Right atrium auricular region (tissue), 2 donors: ENCODE results near the gene ACSM5. TPM values are rescaled to one million over a fixed set of nuclear protein-coding genes. Genes with fewer than 3 reads are reported as not detected.

ENCODE experiments used
- DNase-seq: peaks from one replicate; pipeline ENCODE4 v3.0.0-alpha.2; 2019; ENCODE audit warnings: low spot score
- H3K27ac ChIP-seq, 2 donors: fragments of 200-600 bp; sonication (generic); 1 replicate in 1 of 2; 2 replicates in 1 of 2; pipeline ENCODE4 v1.5.1; 2016 to 2019
- H3K27me3 ChIP-seq, 2 donors: fragments of 200-600 bp; sonication (generic); one replicate each; pipeline versions ENCODE4 v1.5.1 to v1.6.0; 2017 to 2019
- H3K36me3 ChIP-seq: fragments of 200-600 bp; sonication (generic); one replicate; pipeline ENCODE4 v1.5.1; 2016
- H3K4me1 ChIP-seq, 2 donors: fragments of 200-600 bp; sonication (generic); one replicate each; pipeline versions ENCODE4 v1.5.1 to v1.6.0; 2017 to 2019
- H3K4me3 ChIP-seq, 2 donors: fragments of 200-600 bp; sonication (generic); 1 replicate in 1 of 2; 2 replicates in 1 of 2; pipeline ENCODE4 v1.5.1; 2017 to 2019; ENCODE audit warnings: mild to moderate bottlenecking in 1 of 2, moderate library complexity in 1 of 2
- H3K9me3 ChIP-seq, 2 donors: fragments of 200-600 bp; sonication (generic); one replicate each; pipeline ENCODE4 v1.5.1; 2019
- CTCF ChIP-seq, 2 donors: fragments of 200-600 bp; sonication (generic); IDR thresholded peaks; one replicate each; pipeline ENCODE4 v1.5.1; 2019; ENCODE audit warnings: antibody characterized with exemption in 2 of 2
- total RNA-seq, 2 donors: library from RNA; depleted of rRNA; stranded (reverse); fragments of >200 nt; gene quantifications; one replicate each; pipeline ENCODE4 v1.1.0, GENCODE V29; 2016

The ACSM5 gene
- total RNA-seq, 2 donors from 2014 or later = 1.7 TPM

DNA sequence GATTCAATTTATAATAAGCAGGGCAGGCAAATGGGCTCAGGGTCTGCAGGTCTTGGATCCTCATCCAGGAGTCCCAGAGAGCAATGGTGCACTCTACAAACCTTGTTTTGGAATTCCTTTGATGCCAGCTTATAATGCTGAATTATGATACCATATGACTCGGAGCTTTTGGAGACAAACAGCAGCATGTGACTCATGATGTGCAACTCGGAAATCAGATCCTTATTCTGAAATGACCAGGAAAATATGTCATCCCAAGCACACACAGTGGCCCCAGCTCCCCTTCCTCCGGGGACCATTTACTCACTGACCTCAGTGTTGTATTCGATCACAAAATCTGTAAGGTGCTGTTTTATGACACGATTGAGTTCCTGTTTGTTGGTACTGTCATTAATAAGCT, 36.6 kb upstream of the ACSM5 start:
- no peak for DNase-seq
- no peaks in the 10 kb centered on the region for H3K9me3 ChIP-seq
- H3K27me3 ChIP-seq = no peaks in the 10 kb centered on the region
- no peak for TF ChIP-seq CTCF (IDR thresholded peaks at IDR 0.05)
- H3K36me3 ChIP-seq = no peaks in the 10 kb centered on the region
- H3K4me1 ChIP-seq = no peaks in the 10 kb centered on the region
- H3K27ac ChIP-seq = no peak overlapping the region
- no peak overlapping the region for H3K4me3 ChIP-seq

DNA sequence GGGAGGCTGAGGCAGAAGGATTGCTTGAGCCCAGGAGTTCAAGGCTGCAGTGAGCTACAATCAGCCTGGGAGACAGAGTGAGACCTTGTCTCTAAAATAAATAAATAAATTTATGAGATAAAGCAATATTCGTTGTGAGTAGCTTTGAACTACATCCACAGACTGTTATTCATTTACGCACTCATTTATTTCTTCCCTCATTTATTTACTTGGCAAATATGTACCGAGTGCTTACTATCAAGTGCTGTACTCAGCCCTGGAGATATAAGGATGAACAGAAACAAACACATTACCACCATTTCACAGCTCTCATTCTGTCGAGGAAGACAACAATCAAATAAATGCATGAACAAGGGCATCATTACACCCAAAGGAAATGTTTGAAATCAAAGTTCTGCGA, 32.2 kb upstream of the ACSM5 start:
- no peaks in the 10 kb centered on the region for H3K27me3 ChIP-seq
- H3K4me3 ChIP-seq = no peak overlapping the region
- no peaks in the 10 kb centered on the region for H3K4me1 ChIP-seq
- H3K36me3 ChIP-seq = no peaks in the 10 kb centered on the region
- DNase-seq = no peak
- TF ChIP-seq CTCF (IDR thresholded peaks at IDR 0.05) = no peak
- no peaks in the 10 kb centered on the region for H3K9me3 ChIP-seq
- H3K27ac ChIP-seq = no peak overlapping the region

DNA sequence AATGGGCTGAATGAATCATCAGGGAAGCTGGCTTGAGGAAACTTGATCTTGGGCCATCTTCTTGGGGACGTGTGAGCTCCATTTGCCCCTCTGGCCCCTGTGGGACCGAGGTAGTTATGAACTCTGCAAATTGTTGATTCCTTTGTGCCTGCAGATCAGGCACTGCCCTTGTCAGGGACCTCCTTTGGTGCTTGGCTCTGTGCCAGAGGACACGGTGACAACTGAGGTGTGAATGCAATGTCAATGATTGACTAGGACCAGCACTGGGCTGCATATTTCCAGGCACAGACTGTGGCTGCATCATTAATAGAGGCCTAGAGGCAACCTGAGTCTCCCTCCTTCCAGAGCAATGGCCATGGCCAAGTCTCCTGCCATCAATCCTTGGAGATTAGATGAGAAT, 28.6 kb upstream of the ACSM5 start:
- no peaks in the 10 kb centered on the region for H3K36me3 ChIP-seq
- TF ChIP-seq CTCF (IDR thresholded peaks at IDR 0.05) = no peak
- no peaks in the 10 kb centered on the region for H3K27me3 ChIP-seq
- peaks cover 0 to 3% of the 10 kb centered on the region in 2 donors for H3K4me1 ChIP-seq
- DNase-seq = no peak
- no peaks in the 10 kb centered on the region for H3K9me3 ChIP-seq
- H3K27ac ChIP-seq = no peak overlapping the region
- no peak overlapping the region for H3K4me3 ChIP-seq

GRCh38 chr16:20382202-20382948, 27.0 kb upstream of the ACSM5 start:
- no peaks in the 10 kb centered on the region for H3K9me3 ChIP-seq
- H3K4me3 ChIP-seq = no peak overlapping the region
- no peak overlapping the region for H3K27ac ChIP-seq
- H3K27me3 ChIP-seq = no peaks in the 10 kb centered on the region
- no peaks in the 10 kb centered on the region for H3K36me3 ChIP-seq
- no peak for DNase-seq
- no peak for TF ChIP-seq CTCF (IDR thresholded peaks at IDR 0.05)
- peaks cover 0 to 9% of the 10 kb centered on the region in 2 donors for H3K4me1 ChIP-seq

- Histone ChIP-seq H3K36me3 (no peaks in the 10 kb centered on the region), H3K4me3 (no peak overlapping the region), H3K9me3 (no peaks in the 10 kb centered on the region), H3K27ac (no peak overlapping the region), H3K4me1 (peaks cover 0 to 9% of the 10 kb centered on the region in 2 donors), H3K27me3 (no peaks in the 10 kb centered on the region)
- DNase-seq = peak; percentile 66
- peak; percentile 81 to 91 for TF ChIP-seq CTCF (IDR thresholded peaks at IDR 0.05)
Observed at GRCh38 chr16:20383106-20384029, 26.0 kb upstream of the ACSM5 start.
